HEK293T (cell line): Measurements from ENCODE around the gene GALNT11.

Source experiments
- ARNT ChIP-seq: fragments of 450-650 bp; IDR thresholded peaks from 2 replicates; pipeline ENCODE4 v1.6.1; 2017; ENCODE audit warnings: mild to moderate bottlenecking
- BHLHE40 ChIP-seq: fragments of 450-650 bp; IDR thresholded peaks from 2 replicates; pipeline ENCODE4 v1.6.1; 2016; ENCODE audit warnings: mild to moderate bottlenecking, moderate library complexity, borderline replicate concordance
- FOXA1 ChIP-seq: fragments of 450-650 bp; IDR thresholded peaks from 2 replicates; pipeline ENCODE4 v1.6.1; 2016; ENCODE audit warnings: mild to moderate bottlenecking
- NFRKB ChIP-seq: fragments of 450-650 bp; IDR thresholded peaks from 2 replicates; pipeline ENCODE4 v1.6.1; 2016; ENCODE audit warnings: mild to moderate bottlenecking, moderate library complexity
- TARDBP ChIP-seq: fragments of 450-650 bp; IDR thresholded peaks from 2 replicates; pipeline ENCODE4 v1.6.1; 2016
- ZNF384 ChIP-seq: fragments of 450-650 bp; IDR thresholded peaks from 2 replicates; pipeline ENCODE4 v1.6.1; 2016

GRCh38 chr7:152089183-152089582, 63.7 kb downstream of the GALNT11 start:
- TF ChIP-seq FOXA1 (no peak), ARNT (no peak), NFRKB (no peak), BHLHE40 (no peak), ZNF384 (no peak), TARDBP (no peak)
